ENCODE data around the gene LIME1.

The LIME1 gene

GRCh38 chr20:63697357-63697867, 39.1 kb upstream of the LIME1 start:
- DNase-seq: no peak

GRCh38 chr20:63697868-63698545, 38.5 kb upstream of the LIME1 start:
- no peak for DNase-seq

- DNase-seq: no peak
These were observed 37.6 kb upstream of the LIME1 start for GRCh38 chr20:63698739-63699465.

DNA sequence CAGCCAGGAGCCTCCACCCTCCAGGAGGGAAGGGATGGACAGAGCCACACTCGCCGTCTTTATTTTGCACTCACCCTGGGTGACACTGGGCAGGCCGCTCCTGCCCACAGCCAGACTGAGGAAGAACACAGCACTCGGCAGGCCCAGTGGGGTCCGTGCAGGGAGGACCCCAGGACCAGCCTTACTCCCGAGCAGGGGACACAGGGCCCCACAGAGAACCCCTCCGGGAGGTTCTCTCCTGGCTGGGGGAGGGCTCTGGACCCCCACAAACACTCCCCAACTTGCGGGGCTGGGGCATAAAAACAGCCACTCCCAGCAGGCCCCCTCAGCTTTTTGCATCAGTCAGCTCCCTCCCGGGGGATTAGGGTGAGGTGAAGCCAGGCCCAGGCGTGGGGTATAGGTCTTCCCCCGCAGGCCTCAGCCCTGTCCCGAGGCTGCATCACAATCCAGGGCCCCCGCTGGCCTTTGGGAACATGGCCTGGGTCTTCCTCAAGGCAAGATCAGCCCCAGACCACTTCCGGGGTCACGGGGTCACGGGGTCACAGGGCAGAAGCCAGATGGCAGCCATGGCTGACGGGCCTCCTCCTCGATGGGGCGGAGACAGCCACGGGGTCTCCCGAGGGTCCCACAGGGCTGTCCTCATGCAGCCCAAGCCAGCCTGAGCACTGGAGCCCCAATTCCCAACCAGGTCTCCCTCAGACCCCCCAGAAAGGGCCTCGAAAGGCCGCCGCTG, 36.8 kb upstream of the LIME1 start:
- no peak for DNase-seq

GRCh38 chr20:63700199-63701050, 36.0 kb upstream of the LIME1 start:
- DNase-seq: no peak

DNA sequence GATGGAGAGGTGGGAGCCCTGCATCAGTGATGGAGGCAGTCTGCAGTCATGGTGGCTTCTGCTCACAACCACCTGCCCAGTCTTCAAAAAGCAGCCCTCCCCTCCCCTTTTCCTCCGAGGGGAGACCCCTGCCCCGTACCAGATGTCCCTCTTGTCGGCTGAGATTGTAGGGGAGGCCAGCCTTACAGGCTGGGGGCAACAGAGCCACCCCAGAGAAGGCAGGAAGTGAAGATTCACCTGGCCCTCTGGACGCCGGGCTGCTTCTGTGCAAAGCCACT, 35.5 kb upstream of the LIME1 start:
- no peak for DNase-seq

GRCh38 chr20:63701329-63702035, 35.0 kb upstream of the LIME1 start:
- no peak for DNase-seq

DNA sequence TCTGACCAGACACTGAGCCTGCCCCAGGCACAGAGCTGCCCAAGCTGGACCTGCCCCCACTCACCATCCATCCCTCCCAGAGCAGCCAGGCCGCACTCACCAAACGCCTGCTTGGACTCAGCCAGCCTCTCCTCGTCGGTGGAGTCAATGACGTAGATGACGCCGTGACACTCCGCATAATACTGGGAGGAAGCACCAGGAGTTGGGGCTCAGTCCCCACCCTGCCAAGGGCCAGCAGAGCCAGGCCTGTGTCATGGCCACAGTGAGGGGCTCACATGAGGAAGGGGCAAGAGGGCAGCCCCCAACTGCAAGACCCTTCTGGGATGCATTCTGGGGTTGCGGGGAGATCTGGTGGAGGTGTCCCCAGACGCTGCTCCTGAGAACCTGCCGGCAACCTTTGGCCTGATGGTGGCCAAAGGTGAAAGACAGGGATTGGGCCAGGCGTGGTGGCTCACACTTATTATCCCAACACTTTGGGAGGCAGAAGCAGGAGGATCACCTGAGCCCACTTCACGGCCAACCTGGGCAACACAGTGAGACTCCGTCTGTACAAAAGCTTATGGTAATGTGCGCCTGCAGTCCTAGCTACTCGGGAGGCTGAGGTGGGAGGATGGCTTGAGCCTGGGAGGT, 34.3 kb upstream of the LIME1 start:
- DNase-seq: no peak

- no peak for DNase-seq
These were observed 33.6 kb upstream of the LIME1 start for GRCh38 chr20:63702751-63703470.

- no peak for DNase-seq
These were observed 32.9 kb upstream of the LIME1 start for GRCh38 chr20:63703471-63703975.

DNA sequence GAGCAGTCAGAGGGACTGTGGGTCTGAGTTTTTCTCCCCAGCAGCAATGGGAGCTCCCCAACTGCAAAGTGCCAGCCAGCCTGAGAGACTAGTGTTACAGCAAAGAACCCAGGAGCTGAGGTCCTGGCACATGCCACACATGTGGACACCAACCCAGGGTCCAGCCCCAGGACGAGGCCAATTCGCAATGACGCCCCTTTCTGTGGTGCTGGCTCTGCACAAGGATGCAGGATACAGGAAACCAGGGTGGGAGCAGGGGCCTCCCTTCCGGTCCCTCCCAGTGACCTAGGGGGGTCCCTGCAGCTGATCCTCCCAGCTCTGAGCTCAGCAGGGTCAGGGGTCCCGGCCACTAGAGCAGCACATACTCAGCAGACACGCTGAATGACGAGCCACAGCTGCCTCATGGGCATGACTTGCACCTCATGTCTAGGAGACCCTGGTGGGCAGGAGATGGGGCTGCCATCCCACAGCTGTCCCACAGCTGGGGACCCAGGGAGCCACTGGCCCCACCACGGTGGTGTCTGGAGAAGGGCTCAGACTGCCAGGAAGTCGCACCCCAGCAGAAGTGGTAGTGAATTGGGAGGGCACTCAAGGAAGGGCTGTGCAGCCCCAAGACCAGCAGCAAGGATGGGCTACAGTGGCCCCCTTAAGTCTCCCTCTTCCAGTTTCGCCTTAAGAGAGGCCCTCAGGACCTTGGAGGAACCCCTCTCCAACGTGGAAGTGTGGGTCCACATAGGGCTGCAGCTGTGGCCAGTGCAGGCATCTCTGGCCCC, 32.3 kb upstream of the LIME1 start:
- no peak for DNase-seq

DNA sequence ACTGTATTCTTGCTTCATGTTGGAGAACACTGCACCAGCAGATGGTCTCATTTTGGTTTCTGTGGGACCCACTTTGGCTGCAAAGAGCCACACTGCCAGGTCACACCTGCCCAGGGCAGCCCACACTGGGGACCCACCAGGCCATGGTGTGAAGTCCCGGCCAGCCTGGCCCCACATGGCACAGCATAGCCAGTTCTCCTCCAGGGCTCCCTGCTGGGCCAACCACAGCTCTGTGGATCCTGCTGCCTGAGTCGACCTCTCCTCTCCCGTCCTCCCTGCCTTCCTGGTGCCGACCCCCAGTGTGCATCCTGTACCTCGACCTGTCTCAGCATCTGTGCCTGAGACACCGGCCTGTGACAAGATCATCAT, 31.7 kb upstream of the LIME1 start:
- no peak for DNase-seq

GRCh38 chr20:63705232-63706026, 31.0 kb upstream of the LIME1 start:
- DNase-seq: no peak

DNA sequence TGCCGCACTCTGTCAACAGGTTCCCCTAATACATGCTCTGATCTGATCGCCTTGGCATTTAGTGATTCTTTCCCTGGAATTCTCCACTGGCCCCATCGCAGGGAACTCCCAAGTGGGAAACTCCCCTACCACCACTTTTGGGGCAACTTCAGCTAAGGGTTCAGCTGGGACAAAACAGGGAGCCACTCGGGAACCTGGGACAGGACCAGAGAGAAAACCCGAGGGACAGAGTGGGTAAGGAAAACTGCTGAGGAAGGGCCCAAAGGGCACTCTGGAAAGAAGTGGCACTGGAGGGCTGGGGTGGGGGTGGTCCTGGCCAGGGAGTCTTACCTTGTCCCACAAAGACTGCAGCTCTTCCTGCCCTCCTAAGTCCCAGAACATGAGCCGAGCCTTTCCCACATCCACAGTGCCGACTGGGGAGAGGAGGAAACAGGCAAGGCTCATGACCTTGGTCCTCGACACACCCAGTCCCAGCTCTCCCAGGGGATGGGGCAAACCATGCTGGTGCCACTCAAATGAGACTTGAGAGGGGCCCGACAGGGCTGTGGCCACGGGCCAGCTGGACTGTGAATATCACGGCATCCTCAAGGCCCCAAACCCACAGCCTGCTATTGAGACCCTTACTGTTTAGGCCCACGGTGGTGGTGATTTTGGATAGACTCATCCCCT, 30.3 kb upstream of the LIME1 start:
- no peak for DNase-seq

- DNase-seq: peak in 2 of 4 experiments; percentile 43 to 59
These were observed 29.5 kb upstream of the LIME1 start for GRCh38 chr20:63706852-63707557.

DNA sequence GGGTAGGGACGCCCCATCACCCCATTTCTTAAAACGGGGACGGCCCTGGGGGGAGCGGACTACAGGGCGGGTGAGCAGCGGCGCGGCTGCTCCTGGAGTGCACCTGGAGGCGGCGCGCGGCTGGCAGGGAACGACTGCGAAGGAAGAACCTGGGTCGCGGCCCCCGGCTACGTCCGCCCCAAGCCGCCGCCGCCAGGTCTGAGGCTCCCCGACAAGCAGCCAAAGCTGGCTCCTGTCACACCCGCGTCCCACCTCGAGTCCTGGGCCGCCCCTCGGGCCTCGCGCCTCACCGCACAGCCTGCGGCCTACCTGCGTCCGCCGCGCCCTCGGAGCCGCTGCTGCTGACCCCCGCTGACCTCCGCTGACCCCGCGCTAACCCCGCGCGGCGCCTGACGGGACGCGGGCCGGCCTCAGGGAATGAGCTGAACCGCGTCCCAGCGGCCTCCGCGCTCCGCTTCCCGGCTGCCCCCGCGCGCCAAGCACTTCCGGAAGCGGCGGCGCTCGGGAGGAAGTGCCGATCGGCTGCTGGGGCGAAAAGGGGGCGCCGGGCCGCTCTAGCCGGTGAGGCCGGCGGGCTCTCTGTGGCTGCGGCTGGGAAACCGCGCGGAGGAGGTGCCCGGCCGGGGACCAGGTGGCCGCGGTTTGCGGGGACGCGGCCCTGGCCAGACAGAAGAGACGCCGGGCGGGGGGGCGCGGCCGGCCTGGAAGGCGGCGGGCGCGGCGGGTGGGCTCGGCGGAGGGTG, 28.7 kb upstream of the LIME1 start, which contains the start of the genes ARFRP1 and ZGPAT:
Gene ARFRP1 (minus strand): TSS at position 419 of the 743 bp plus-strand sequence. CDS start 885 bp downstream, outside the sequence.
Gene ZGPAT (plus strand): TSS at position 482 of the 743 bp plus-strand sequence. CDS start 542 bp downstream, outside the sequence.
- DNase-seq: peak; percentile 48 to 84 (median 66)
